UCSD-AML1 (cell line): ENCODE data around the gene LRRC4B.
"Not testable (repeated sequence)": the region's sequence is repeated elsewhere in the genome, so short reads cannot be mapped to it uniquely, and the experiment has no call there.

Source experiments
- DNase-seq: peaks from one replicate; lab custom pipeline; 2025; ENCODE audit not compliant: unreplicated experiment; lab: John Stamatoyannopoulos, UW

The LRRC4B gene, protein sequence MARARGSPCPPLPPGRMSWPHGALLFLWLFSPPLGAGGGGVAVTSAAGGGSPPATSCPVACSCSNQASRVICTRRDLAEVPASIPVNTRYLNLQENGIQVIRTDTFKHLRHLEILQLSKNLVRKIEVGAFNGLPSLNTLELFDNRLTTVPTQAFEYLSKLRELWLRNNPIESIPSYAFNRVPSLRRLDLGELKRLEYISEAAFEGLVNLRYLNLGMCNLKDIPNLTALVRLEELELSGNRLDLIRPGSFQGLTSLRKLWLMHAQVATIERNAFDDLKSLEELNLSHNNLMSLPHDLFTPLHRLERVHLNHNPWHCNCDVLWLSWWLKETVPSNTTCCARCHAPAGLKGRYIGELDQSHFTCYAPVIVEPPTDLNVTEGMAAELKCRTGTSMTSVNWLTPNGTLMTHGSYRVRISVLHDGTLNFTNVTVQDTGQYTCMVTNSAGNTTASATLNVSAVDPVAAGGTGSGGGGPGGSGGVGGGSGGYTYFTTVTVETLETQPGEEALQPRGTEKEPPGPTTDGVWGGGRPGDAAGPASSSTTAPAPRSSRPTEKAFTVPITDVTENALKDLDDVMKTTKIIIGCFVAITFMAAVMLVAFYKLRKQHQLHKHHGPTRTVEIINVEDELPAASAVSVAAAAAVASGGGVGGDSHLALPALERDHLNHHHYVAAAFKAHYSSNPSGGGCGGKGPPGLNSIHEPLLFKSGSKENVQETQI

DNA sequence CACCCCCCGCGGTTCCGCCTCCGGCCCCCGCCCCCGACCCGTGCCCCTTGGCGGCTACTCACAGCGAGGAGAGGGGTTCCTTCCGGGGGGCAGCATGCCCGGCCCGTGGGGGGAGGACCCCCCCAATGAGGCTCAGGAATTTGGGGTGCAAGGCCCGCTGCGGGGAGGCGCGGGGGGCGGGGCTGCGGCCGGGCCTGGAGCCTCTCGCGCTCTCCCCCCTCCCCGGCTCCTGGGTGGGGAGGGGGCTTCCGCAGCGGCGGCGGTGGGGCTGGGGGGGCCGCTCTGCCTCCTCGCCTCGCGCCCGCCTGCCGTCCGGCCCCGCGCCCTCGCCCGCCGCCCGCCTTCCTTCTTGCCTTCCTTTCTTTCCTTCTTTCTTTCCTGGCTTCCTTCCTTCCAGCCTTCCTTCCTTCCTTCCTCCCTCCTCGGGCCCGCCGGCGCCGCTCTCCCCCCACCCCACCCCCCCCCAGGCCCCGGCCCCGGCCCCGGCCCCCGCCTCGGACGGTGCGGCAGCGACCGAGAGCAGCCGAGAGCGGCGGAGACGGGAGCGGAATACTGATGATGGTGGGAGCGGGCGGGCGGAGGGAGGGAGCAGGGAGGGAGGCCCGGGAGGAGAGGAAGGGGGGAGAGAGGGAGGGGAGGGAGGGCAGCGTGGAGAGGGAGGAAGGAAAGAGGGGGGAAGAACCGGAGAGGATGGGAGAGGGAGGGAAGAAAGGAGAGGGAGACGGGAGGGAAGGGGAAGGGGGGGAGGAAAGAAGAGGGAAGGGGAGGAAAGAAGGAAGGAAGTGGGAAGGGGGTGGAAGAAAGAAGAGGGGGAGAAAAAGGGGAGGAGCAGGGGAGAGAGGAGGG lies at the start of gene LRRC4B:
LRRC4B (minus strand) TSS at position 554 of the 846 bp plus-strand sequence. CDS start 19,597 bp downstream, outside the sequence.
- DNase-seq, result no peak

DNA sequence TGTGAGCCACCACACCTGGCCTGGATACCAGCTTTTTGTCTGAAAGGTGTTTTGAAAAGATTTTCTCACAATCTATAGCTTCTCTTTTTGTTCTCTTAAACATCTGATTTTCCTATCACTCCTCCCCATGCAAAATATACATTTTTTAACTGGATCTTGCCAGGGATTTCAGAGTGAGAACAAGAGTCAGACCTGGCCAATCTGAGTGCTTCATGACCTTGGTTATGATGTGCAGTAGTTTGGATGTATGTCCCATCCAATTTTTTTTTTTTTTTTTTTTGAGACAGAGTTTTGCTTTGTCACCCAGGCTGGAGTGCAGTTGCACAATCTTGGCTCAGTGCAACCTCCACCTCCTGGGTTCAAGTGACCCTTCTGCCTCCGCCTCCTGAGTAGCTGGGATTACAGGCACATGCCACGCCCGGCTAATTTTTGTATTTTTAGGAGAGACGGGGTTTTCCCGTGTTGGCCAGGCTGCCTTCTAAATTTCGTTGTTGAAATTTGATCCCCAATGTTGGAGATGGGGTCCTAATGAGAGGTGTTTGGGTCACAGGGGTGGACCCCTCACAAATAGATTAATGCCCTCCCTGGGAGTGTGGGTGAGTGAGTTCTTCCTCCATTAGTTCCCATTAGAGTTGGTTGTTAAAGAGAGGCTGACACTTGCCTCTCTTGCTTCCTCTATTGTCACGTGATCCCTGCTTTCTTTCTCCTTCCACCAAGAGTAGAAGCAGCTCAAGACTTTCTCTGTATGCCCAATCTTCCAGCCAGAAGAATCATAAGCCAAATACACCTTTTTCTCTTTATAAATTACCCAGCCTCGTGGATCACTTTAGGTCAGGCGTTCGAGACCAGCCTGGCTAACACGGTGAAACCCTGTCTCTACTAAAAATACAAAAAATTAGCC lies 44.5 kb upstream of the LRRC4B start:
- not testable (repeated sequence) for DNase-seq

DNA sequence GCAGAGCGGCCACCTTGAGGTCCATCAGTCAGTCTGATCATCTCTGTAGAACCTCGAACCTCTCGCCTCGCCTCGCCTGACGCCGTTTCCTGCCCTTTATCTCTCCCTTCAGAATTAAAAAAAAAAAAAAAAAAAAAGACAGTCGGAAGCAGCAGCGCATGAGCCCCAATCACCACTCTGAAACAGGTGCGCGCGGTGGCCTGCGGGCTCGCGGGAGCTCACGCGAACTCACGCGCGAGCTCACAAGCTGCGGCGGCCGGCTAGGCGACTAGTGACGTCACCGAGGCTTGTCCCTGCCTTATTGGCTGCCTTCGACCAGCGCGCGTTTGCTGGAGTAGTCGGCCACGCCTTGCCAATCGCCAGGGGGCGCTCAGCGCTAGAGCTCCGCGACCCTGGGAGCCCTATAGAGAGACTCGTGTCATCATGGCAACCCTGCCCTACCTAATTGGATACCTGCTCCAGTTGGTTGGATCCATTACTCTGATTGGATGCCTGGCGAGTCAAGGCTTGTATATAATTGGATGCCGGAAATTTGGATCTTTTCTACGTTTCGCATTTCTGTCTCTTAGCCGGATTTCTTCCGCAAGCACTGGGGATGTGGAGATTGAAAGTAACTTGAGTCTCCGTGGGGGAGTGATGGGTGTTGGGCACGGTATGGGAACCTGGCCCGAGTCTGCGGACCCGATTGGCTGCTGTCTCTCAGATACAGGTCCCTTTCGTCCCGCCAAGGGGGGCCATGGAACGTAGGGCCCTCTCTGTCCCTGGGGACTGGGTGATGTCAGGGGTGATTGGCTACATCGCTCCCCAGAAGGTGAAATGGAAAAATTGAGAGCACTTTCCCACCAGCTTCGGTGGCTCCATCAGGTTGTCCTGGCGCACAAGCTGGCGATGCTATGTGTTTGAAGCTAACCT lies 39.9 kb upstream of the LRRC4B start:
- peak; percentile 38 for DNase-seq

DNA sequence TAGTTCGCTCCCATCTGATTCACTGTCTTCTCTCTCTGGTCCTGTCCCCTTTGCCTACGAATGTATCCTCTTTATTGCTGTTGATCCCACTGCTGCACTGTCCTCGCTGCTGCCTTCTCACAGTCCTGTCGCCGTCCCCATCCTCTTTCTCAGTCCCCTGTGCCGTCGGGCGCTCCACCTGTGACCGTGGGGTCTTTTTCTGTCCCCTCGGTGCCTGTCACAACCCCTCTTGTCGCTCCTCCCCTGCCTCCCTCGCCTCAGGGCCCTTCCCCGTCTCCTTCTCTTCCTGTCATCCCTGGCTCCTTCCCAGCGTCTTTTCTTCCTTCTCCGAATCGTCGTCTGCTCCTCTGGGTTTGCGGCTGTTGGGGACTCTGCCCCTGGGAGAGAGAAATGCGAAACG lies 39.2 kb upstream of the LRRC4B start:
- no peak for DNase-seq

DNA sequence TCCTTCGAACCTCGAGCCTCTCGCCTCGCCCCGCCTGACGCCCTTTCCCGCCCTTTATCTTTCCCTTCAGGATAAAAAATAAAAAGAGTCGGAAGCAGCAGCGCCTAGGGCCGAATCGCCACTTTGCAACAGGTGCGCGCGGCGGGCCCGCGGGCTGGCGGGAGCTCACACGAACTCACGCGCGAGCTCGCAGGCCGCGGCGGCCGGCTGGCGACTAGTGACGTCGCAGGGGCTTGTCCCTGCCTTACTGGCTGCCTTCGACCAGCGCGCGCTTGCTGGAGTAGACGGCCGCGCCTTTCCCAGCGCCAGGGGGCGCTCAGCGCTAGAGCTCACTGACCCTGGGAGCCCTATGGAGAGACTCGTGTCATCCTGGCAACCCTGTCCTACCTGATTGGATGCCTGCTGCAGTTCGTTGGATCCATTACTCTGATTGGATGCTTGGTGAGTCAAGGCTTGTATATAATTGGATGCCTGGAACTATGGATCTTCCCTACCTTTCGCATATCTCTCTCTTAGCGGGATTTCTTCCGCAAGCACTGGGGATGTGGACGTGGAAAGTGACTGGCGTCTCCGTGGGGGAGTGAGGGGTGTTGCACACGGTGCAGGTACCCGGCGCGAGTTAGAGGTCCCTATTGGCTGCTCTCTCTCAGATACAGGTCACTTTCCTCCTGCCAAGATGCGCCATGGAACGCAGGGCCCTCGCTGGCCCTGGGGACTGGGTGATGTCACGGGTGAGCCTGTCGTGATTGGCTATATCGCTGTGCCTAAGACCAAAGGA lies 38.0 kb upstream of the LRRC4B start:
- DNase-seq, result not testable (repeated sequence)

DNA sequence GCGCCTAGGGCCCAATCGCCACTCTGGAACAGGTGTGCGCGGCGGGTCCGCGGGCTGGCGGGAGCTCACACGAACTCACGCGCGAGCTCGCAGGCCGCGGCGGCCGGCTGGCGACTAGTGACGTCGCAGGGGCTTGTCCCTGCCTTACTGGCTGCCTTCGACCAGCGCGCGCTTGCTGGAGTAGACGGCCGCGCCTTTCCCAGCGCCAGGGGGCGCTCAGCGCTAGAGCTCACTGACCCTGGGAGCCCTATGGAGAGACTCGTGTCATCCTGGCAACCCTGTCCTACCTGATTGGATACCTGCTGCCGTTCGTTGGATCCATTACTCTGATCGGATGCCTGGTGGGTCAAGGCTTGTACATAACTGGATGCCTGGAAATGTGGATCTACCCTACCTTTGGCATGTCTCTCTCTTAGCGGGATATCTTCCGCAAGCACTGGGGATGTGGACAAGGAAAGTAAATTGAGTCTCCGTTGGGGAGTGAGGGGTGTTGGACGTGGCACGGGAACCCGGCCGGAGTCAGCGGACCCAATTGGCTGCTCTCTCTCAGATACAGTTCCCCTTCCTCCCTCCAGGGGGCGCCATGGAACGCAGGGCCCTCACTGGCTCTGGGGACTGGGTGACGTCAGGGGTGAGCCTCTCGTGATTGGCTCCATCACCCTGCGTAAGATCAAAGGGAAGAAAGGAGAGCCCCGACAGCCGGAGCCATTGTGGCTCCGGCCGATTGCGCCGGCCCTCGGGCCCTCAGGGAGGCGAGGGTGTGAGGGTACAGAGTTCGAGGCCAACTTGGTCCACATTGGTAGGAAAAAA lies 36.2 kb upstream of the LRRC4B start:
- not testable (repeated sequence) for DNase-seq

DNA sequence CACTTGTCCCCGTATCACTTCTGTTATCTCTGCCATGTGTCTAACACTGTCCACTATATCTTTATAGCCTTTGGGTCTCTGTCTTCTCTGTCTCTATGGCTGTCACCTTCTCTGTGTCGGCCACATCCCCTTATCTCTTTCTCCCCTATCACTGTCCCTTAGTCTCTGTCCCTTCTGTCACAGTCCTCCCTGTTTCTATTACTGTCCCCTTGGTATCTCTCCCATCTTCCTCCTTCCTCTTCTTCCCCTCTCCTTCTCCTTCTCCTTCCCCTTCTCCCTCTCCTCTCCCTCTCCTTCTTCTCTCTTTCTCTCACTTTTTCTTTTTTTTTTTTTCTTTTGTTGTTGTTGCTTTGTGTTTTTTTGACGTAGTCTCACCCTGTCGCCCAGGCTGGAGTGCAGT lies 34.7 kb upstream of the LRRC4B start:
- no peak for DNase-seq

DNA sequence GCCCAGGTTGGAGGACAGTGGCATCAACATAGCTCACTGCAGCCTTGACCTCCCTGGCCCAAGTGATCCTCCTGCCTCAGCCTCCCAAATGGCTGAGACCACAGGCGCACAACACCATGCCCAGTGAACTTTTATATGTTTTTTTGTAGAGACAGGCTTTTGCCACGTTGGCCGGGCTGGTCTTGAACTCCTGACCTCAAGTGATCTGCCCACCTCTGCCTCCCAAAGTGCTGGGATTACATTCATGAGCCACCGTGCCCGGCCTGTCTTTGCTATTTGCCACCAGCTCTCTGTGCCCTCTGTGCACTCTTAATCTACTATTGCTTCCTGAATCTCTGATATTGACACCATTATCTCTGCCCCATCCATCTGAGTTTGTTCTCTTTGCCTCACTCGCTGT lies 34.3 kb upstream of the LRRC4B start:
- no peak for DNase-seq

DNA sequence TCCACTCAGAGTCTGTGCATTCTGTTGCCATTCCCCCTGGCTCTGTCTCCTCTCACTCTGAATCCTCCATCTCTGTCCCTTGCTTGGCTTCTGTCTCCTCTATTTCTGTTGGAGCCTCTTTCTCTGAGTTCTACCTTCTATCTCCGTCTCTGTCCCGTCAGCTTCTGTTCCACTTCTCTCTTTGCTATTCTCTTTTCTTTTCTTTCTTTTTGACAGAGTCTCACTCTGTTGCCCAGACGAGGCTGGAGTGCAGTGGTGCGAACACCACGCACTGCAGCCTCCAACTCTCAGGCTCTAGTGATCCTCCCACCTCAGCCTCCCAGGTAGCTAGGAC lies 33.8 kb upstream of the LRRC4B start:
- no peak for DNase-seq

DNA sequence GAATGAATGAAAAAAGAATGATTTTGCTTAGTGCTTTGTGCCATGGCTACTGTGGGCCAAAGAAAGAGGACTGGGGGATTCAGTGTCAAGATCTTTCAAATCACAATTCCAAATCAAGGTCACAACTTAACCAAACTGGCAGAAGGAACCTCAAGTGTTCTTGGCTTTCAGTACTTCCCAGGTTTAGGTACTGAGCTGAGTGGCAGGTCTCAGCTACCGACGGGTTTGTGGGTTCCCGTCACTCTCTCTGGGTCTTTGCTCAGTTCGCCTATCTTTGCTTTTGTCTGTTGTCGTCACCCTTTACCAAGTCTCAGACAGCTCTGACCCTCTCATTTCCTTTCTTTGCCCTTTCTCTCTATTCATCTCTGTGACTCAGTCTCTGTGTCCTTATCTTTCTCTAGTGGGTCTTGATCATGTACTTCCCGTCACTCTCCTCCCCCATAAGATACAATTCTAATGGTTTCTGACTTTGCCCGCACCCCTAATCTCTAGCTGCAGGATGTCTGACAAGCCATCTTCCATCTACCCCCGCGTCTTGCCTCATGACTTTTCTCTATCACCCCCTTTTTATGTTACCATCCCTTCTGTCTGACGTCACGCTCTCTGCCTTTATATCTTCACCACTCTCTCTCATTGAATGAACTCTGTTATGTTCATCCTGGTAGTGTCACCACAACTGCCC lies 33.3 kb upstream of the LRRC4B start:
- no peak for DNase-seq

DNA sequence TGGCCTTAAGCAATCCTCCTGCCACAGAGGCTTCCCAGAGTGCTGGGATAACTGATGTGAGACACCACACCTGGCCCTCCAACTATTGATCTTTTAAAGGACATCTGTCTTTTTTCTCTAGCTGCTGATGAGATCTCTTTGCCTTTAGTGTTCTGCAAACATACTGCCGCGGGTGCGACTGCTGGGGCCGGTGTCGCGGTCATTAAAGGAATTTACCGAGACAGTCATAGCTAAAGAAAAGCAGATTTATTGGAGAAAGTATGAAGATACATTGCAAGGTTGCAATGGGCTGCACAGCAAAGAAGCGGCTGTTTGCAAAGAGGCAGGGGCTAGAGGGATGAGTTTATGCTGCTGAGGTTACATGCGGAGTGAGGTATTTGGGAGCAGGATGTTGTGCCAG lies 31.2 kb upstream of the LRRC4B start:
- DNase-seq, result no peak

DNA sequence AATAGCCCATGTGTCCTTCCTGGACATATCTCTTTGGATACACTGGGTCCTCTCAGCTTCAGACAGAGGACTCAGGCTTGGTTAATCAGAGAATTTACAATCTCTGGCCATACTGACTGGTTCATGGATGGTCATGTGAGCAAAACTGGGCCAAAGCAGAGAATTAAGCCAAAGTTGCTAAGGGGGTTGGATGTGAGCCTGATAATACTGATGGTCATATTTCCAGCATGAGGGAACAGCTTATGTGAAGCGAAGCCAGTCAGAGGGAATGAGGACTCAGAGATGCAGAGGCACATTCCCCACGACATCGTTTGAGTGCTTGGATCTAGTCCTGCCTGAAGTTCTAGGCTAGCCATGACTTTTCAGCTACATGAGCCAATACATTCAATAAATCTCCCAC lies 22.0 kb upstream of the LRRC4B start:
- no peak for DNase-seq

DNA sequence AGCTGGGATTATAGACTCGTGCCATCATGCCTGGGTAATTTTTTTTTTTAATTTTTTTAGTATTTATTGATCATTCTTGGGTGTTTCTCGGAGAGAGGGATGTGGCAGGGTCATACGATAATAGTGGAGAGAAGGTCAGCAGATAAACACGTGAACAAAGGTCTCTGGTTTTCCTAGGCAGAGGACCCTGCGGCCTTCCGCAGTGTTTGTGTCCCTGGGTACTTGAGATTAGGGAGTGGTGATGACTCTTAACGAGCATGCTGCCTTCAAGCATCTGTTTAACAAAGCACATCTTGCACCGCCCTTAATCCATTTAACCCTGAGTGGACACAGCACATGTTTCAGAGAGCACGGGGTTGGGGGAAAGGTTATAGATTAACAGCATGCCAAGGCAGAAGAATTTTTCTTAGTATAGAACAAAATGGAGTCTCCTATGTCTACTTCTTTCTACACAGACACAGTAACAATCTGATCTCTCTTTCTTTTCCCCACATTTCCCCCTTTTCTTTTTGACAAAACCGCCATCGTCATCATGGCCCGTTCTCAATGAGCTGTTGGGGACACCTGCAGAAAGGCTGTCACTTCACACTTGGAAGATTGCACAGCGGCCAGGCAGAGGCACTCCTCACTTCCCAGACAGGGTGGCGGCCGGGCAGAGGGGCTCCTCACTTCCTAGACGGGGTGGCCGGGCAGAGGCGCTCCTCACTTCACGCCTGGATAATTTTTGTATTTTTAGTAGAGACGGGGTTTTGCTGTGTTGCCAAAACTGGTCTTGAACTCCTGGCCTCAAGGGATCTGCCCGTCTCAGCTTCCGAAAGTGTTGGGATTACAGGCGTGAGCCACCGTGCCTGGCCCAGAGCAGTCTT lies 13.8 kb upstream of the LRRC4B start:
- not testable (repeated sequence) for DNase-seq

DNA sequence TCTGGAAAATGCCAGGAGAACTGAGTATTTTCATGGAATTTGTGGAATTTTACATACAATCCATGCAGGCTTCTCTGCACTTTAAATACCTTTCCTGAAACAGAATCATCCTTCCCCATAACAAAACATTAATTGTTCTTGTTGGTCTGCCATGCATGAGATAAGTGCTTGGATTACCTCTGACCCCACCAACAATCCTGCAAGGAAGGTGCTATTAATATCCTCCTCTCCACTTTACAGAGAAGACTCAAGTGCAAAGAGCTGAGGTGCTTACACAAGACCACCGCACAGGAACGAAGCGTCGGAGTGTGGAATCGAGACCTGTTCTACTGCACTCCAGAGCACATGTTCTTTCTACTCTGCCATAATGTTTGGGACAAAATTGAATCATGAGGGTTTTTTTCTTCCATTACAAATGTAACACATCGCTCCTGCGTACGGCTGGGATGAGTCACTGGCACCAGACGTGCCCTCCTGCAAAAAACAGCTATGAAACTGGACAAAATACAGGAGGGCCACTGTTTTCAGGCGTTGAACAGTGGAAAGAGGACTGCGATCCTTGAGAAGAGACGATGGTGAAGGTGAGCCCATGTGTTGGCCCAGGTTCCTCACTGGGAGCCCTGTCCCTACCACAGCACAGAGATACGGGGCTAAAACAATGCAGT lies 12.9 kb upstream of the LRRC4B start:
- DNase-seq, result no peak

DNA sequence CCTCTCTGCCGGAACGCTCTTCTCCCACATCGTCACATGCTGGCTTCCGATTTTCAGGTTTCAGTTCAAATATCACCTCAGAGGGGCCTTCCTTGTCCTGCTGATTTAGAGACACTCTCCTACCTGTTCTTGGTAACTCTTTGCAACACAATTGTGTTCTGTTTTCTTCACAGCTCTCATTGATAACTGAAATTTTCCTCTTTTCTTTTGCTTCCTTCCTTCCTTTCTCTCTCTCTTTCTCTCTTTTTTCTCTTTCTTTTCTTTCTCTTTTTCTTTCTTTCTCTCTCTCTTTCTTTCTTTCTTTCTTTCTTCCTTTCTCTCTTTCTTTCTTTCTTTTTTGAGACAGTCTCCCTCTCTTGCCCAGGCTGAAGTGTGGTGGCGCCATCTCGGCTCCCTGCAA lies 12.0 kb upstream of the LRRC4B start:
- no peak for DNase-seq

DNA sequence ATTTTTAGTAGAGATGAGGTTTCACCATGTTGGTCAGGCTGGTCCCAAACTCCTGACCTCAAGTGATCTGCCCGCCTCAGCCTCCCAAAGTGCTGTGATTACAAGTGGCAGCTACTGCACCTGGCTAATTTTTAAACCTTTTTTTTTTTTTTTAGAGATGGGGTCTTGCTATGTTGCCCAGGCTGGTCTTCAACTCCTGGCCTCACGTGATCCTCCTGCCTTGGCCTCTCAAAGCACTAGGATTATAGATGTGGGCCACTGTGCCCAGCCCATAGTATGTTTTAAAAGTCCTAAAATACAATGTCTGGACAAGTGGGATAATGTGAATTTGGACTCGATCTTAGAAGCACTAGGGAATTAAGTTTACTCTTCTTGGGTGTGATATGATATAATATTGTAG lies 8.5 kb upstream of the LRRC4B start:
- DNase-seq, result not testable (repeated sequence)
